Skeletal muscle cell (primary cell): ENCODE measurements around the gene PSMD10.
A peak's percentile ranks its signal among the peaks of the same experiment; 100 is the strongest.

Experiments used
- DNase-seq: peaks from one replicate; pipeline ENCODE4 v3.0.0-alpha.2; 2010; ENCODE audit warnings: low read depth
- H3K4me3 ChIP-seq: 2 replicates; pipeline ENCODE4 v1.5.1; 2011; ENCODE audit warnings: low read depth, mild to moderate bottlenecking, control low read depth, low read length, moderate library complexity

The PSMD10 gene

GRCh38 chrX:108087792-108088191 is 3.5 kb downstream of the PSMD10 start:
- no peak overlapping the region for H3K4me3 ChIP-seq
- no peak for DNase-seq

DNA sequence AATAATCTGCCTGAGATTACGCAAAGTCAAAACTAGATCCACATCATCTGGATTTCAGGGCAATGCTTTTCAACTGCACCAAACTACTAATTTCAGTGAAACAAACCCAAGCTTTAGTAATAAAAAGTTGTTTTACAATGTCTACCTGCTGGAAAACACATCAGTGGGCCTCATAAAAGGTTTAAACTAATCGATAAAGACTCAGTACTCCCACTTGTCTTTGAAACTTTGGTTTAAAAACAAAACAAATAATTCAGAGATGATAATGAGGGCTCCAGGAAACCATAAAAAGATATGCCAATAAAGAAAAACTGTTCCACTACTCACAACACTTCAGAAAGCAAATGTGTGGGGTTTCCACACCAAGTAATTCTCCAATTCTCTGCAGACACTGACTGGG is 10.2 kb downstream of the PSMD10 start:
- no peak for DNase-seq
- no peak overlapping the region for H3K4me3 ChIP-seq

DNA sequence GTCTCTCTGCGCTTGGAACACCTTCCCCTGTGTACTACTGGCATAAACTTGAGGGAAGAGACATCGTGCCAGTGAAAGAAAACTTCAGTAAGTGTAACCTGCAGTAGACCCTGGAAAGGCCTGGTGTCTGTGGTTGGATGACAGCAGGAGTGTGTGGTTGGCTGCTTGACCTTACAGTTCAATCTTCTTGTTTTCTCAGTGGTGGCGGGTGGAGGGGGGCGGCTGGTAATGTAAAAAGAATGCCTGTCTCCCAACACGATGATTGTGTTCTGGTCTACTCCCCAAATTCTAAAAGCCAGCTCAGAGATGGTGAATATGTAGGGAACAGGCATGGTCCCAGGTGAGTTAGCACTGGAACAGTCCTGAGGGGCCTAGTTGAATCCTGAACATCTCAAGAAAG is 18.6 kb downstream of the PSMD10 start:
- no peak overlapping the region for H3K4me3 ChIP-seq
- DNase-seq, result peak; percentile 48

DNA sequence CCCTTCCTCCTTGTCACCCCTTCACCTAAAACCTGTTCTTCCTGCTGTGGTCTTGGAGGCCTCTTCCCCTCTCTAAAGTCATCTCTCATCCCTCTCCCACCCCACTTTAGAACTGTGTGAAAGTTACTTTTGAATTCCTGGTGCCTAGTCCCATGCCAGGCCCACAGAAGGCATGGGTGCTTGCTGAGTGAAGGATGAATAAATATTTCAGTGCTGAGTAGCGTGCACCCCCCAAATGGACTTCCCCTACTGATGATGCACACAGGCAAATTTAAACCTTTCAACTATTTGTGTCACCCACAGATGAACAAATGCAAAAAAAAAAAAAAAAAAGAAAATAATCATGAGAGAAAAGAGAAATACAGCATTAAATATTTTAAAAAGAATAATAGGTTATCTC is 19.8 kb downstream of the PSMD10 start:
- H3K4me3 ChIP-seq, result no peak overlapping the region
- DNase-seq, result no peak

DNA sequence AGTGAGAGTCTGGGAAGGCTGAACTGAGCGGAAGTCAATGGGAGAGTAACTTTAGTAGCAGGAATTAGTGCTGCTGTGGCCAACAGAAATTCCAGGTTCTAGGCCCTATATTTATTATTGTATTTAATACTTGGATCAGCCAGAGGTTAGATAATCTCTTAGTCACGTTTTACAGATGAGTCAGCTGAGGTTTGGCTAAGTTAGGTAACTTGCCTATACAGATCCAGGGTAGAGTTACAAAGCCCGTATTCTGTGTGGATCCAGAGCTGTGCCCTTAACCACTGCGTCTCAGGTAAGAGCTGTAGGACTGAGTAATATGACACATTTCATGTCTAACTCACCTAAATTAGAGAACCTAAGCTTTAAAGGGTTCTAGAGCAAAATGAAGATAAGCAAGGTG is 20.5 kb downstream of the PSMD10 start:
- H3K4me3 ChIP-seq, result no peak overlapping the region
- DNase-seq, result peak; percentile 4

GRCh38 chrX:108068121-108068520 is 23.2 kb downstream of the PSMD10 start:
- DNase-seq, result no peak
- H3K4me3 ChIP-seq, result no peak overlapping the region

DNA sequence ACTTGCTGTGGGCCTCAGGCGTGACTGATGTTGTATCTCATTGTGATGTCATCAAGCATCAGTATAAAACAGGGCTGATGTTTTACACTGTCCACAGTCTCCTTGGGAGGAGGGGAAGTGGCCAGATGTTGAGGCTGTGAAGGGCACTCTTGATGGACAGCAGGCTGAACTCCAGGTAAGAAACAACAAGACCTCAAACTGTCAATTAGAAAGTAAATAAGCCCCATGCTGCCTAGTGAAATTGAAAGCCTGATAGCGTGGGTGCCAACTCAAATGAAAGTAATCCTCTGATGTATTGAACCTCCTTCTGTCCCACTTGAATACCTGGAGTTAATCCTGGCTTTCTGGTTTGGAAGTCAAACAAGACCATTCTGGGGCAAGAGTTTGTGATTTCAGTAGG is 26.7 kb downstream of the PSMD10 start:
- H3K4me3 ChIP-seq, result no peak overlapping the region
- no peak for DNase-seq

DNA sequence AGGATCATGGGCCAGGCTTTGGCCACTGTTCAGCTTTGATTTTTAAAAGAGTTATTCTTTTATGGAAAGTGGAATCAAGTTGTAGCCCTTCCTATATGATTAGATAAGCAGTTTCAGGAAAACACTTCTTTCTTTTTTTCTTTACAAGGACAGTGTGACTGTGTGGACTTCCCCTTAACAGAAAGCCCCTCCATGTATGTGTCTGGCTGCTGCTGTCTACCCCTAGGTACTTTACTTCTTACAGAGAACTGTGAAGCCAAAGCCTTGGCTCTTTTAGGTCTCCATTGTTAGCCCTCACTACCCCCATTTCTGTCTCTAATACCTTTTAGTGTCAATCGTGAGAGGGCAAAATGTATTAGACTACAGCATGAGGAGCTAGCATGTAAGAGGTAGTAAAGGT is 27.3 kb downstream of the PSMD10 start:
- H3K4me3 ChIP-seq, result no peak overlapping the region
- DNase-seq, result no peak

GRCh38 chrX:108059801-108060200 is 31.5 kb downstream of the PSMD10 start:
- no peak for DNase-seq
- H3K4me3 ChIP-seq, result no peak overlapping the region

DNA sequence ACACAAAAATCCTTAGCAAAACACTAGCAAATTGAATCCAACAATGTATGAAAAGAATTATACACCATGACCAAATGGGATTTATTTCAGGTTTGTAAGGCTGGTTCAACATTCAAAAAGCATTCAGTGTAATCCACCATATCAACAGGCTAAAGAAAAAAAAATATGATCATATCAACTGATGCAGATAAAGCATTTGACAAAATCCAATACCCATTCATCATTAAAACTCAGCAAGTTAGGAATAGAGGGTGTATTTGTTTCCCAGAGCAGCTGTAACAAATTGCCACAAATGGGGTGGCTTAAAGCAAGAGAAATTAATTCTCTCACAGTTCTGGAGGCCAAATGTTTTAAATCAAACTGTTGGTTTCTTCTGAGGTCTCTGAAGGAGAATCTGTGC is 35.8 kb downstream of the PSMD10 start:
- H3K4me3 ChIP-seq, result no peak overlapping the region
- no peak for DNase-seq

DNA sequence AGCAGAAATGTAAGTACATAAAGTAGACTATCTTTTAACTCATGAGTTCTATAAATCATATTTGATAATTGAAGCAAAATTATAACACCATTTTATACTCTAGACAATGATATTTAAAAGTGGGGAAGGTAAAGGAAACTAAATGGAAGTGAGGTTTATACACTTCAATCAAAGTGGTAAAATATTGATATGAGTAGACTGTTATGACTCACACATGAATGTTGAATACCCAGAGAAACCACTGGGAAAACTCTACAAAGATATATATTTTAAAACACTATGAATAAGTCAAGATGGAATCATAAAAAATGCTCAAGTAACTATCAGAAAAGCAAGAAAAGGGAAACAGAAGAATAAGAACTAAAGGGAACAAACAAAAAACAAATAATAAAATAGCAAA is 38.1 kb downstream of the PSMD10 start:
- no peak overlapping the region for H3K4me3 ChIP-seq
- DNase-seq, result no peak

GRCh38 chrX:108049649-108050048 is 41.7 kb downstream of the PSMD10 start:
- DNase-seq, result no peak
- H3K4me3 ChIP-seq, result no peak overlapping the region

- no peak for DNase-seq
- H3K4me3 ChIP-seq, result no peak within 1 kb of the TSS
Measured at GRCh38 chrX:108044554-108045256, 46.6 kb downstream of the PSMD10 start, which contains the start of gene VSIG1. VSIG1 (plus strand) TSS chrX:108045065; CDS start chrX:108045131, 66 bp downstream.

- H3K4me3 ChIP-seq, result no peak overlapping the region
Measured at GRCh38 chrX:108036298-108036973, 54.9 kb downstream of the PSMD10 start.

GRCh38 chrX:108034725-108035124 is 56.6 kb downstream of the PSMD10 start:
- no peak overlapping the region for H3K4me3 ChIP-seq
- DNase-seq, result no peak

More at GRCh38 chrX:108036298-108036973, 54.9 kb downstream of the PSMD10 start:
- peak; percentile 73 for DNase-seq
